NCI-H82 treated with DMSO at 0.1 percent for 48 hours (cell line): Measurements from ENCODE around the gene SPINT2.

Source experiments
- DNase-seq: peaks from one replicate; lab custom pipeline; 2025; ENCODE audit not compliant: unreplicated experiment; lab: John Stamatoyannopoulos, UW

Gene SPINT2

DNA sequence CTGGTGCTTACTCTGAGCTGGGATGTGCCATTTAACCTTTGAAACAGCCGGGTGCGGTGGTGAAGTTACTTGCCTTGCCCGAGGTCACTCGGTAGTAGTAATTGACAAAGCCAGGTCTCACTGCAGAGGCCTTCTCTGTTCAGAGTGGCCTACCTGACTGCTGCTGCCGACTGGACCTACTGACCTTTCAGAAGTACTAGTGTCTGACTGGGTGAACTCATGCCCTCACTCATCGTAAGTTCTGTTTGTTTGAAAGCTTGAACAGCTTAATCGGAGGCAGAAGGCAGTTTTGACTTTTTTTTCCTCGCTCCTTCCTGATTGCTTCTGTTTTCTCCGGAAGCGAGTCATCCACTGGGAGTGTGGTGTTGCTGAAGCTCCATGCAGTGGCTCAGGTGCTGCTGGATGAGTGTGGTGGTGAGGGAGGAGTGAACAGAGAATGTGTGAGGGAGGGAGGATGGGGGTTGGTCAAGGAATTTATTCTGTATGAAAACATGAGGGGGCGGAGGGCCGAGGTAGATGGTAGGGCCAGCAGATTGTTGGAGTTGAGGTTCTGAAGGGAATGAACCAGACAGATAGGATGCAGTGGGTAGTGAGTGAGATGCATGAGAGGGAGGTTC lies 2.7 kb downstream of the SPINT2 start:
- no peak for DNase-seq

DNA sequence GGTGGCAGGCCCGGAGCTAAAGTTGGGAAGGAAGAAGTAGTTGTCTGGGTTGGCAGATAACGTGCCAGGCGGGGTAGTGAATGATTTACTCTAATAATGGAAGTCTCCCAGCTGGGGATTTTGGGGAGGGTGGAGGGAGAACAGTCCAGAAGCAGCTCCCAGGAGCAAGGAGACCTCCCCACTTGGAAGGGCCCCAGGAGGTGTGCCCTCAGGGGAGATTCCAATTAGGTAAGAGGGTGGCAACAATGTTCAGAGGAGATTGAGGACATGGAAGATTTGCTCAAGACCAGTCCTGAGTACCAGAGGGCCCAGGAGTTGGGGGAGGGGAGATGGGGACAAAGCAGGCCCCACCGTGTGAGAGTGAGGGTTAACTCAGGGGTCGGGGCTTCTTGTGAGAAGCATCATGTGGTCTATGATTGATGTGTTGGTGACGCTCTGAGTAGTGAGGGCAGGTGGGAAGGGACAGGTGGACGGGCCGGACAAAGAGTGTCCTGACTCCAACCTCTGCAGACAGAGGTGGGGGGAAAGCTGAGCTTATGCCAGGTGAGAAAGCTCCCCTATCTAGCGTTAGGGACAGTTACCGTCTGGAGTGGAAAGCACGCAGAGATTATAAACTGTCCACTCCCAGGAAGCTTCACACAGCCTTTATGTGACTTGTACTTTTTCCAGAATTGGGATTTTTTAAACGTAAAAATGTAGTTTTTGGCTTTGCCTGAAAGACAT lies 3.5 kb downstream of the SPINT2 start:
- no peak for DNase-seq

DNA sequence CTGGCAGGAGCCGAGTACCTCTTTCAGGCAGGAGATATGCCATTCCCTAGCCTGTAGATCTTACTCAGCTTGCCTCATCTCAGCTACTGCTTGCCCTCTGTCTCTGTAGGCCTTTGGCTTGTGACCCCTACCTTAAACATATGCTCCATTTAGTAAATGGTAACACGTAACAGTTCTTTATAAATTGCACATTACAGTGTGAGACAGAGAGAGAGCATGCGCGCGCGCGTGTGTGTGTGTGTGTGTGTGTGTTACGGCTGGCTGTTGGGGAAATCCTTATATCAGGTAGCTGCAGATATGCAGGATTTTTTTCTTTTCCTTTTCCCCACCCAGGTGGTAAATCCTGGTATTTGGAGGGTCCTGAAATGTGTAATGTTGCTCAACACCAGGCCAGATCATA lies 4.2 kb downstream of the SPINT2 start:
- no peak for DNase-seq

DNA sequence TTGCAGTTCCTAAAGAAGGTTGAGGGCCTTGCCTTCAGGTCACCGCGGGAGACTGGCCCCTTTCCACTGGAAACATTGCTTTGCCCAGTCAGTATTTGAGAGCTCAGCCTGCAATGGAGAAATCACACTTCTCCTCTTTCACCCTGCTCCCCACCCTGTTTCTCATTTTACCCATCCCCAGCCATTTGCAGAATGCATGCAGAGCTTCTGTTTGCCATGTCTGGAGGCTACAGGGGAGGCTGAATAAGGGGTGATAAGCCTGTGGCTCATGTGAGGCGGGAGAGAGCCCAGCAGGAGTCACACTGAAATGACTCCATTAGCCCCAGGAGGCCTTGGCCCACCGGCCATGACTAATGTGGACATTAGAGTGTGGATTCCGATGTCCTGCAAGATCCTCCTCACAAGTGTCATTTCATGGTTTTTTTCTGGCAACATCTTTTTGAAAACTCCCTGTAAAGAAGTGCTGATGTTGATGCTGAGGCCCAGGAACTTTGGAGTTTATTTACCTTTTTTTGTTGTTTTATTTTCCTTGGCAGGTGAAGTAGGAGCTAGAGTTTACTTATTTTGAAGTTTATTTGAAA lies 6.3 kb downstream of the SPINT2 start:
- no peak for DNase-seq

DNA sequence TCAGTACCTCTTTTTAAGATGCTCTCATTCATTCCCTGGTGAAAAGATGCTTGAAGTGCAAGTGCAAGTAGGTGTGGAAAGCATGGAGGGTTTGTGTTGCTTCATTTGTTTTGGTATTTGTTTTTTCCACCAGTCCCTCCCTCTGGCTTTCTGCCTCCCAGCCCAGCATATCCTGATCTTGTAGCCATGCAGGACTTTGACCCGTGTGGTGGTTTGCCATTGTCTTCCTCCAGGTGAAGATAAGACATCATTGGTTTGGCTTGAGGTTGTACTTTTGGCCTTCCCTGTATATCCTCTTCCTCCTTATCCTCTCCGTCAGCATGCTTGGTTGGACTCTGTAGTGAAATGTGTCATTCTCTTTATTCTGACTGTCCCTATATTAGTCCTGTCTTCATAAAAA lies 9.1 kb downstream of the SPINT2 start:
- no peak for DNase-seq

DNA sequence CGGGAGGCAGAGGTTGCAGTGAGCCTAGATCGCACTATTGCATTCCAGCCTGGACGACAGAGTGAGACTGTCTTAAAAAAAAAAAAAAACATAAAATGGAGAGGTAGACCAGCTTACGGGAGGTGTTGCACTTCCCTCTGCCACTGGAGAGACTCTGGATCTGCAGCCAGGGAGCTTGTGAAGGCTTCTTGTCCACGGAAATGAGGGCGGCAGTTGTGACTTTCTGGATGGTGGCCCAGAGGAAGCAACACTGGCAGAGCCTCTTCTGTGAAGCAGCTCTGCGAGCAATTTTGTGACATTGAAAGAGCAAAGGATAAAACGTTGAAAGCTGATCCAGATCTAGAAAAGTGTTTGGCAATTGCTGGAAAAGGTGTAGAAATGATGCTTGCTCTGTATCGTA lies 10.4 kb downstream of the SPINT2 start:
- no peak for DNase-seq

DNA sequence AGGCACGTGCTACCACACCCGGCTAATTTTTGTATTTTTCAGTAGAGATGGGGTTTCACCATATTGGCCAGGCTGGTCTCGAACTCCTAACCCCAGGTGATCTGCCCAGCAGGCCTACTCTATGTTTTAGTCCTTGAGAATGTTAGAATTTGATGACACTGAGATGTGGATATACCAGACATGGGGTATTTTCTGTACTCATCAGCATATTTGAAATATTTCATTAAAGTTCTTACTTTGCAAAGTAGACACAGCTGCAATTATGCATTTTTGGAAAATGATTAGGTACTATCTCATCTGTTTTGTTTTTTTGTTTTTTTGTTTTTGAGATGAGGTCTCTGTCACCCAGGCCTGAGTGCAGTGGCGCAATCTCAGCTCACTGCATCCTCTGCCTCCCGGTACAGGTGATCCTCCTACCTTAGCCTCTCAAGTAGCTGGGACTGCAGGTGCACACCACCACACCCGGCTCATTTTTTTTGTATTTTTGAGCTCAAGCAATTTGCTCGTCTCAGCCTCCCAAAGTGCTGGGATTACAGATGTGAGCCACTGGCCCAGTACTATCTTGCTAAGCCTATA lies 12.7 kb downstream of the SPINT2 start:
- no peak for DNase-seq

DNA sequence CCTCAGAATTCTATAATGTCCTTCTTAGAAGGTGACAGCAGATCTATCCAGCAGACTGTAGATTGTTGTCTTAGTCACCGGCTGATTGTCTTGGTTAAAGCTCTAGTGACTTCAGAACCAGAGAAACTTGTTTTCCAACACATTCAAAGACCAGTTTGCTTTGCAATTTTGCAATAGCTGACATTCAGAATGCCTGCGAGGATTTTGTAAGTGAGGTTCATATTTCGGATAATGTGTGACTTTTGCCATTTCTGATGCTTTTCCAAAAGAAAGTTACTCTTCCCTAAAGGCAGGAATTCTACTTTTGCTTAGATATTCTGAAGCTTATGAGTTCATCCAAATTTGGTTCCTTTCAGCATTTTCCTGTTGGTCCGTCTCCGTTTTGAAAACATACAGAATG lies 13.2 kb downstream of the SPINT2 start:
- DNase-seq, result no peak

DNA sequence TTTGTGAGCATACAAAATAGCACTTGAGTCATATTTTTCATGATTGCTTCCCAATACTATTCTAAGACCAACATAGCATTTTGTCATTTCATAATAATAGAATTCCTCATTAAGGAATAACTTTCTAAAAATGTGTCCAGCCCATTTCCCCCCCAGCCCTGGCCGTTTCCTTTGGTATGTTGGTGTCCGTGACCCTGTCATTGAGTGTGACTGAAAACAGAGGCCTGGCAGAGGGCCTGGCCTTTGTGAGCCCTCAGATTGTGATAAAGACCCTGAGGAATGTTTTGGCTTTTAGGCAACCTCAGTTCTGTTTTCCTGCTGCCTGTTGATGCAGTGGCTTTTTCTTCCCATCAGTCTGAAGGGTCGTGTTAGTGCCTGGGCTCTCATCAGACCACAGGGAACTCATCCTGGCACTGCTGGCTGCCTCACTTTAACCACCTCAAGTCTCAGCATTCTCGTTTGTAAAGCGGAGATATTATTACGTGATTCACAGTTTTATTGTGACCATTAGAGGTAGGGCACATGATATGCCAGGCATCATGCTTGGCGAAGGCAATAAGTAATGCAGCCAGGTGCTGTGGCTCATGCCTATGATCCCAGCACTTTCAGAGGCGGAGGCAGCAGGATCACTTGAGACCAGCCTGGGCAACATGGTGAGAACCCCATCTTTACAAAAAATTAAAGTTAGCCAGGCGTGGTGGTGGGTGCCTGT lies 13.8 kb downstream of the SPINT2 start:
- DNase-seq, result no peak

DNA sequence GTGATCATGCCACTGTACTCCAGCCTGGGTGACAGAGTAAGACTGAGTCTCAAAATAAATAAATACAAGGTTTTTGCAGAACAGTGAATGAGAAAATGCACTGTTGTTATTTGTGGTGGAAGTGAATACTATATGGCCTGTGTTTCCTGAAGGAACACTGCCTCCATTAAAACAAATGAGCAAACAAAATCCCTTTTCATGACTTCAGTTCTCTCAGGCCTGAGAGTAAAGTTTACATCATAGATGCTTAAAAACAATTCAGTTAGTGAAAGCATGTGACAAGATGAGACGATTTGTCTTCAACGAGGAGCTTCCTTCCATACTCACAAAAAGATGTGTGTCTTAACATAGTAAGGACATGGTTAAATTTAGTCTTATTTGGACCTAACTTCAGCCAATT lies 14.4 kb downstream of the SPINT2 start:
- DNase-seq, result no peak

DNA sequence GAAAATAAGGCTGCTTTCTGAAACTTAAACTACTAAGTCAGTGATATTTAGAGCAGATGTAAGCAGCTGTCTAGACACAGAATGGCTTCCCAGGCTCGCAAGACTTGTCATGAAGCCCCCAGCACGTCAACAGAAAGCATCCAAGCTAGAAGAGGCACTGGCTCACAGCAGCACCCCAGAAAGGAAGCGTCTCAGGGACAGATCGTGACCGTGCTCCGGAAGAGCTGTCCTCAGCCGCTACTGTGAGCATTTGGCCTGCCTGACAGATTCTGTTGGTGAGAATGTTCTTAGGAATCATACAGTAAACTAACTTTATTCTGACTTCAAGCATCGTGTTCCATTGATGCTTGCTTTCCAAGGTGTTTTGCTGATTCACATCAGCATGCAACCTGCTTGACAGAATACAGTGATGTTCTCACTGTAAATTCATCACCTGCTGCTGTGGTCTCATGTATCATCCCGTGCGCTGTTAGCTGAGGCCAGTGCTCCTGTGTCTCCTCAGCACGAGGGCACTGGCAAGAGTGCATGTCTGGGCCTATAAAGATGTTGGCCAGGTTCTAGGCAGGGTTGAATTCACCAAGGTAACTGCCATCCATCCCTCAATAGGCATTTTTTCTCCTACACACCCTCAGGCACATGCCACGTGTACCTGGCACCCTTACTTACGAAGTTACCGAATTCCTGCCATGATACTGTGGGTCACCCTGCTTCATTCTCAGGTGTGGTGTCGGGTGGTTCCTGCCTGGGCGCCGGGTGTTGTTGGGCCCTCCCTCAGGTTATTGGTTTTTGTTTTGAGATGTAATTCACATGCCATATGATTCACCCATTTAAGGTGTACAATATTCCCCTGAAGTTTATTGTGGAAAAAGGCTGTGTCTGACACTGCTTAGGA lies 15.9 kb downstream of the SPINT2 start:
- no peak for DNase-seq

DNA sequence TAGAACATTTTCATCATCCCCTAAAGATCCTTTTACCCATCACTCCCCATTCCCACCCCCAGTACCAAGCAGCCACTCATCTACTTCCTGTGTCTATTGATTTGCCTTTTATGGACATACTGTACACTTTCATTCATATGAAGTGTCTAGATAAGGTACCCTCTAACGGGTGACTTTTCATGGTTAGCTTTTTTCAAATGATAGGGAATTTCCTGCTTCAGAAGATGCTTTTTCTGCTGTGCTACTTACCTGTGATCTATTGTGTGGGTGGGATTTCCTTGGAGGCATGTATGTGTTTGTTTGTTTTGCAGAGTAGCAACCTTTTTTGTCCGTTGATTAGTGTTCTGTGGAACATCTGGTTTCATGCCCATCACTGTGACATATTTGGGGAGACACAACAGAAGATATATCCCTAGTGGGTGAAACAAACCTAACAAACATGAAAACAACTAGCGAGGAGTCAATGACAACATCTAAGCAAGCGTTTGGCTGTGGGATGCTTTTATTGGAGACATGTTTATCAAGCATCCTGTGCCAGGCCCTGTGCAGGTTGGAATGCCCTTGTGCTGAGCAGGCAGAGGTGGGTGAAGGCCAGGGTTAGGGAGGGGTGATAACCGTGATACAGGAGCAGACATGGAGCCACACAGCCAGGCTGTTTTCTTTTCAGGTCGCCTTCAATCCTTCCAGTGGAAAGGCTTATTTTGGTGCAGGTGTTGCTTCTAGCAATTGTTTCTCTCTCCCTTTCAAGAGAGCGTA lies 17.6 kb downstream of the SPINT2 start:
- no peak for DNase-seq

DNA sequence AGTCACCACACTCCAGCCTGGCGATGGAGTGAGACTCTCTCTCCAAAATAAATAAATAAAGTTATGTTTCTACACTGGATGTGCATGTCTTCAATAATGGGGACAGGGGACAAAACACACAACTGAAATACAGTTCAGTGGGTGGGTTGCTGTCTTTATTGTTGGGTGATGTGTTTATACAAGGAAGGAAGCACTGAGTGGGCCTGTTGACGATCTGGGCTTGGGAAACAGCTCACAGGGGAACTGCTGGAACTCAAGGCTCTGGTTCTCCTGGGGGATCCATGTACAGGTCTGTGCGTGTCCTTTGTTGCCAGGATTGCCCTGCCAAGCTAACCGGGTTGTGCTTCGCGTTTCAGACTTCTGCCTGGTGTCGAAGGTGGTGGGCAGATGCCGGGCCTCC lies 18.9 kb downstream of the SPINT2 start:
- DNase-seq, result no peak

DNA sequence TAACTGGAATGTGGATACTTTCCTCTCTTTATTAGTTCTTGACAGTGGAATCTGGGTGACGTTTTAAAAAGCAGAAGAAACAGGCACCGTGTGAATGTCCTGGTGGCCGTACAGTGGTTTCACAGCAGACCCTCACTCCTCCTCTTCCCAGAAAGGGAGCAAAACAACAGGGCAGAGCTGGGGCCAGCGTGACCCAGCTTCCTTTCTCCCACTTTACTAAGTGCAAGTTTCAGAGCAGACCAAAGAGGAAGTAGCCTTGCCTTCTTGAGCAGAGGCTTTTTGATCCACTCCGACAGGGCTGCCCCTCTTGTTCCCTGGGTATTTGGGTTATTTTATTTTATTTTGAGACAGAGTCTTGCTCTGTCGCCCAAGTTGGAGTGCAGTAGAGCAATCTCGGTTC lies 20.0 kb downstream of the SPINT2 start:
- DNase-seq, result no peak

DNA sequence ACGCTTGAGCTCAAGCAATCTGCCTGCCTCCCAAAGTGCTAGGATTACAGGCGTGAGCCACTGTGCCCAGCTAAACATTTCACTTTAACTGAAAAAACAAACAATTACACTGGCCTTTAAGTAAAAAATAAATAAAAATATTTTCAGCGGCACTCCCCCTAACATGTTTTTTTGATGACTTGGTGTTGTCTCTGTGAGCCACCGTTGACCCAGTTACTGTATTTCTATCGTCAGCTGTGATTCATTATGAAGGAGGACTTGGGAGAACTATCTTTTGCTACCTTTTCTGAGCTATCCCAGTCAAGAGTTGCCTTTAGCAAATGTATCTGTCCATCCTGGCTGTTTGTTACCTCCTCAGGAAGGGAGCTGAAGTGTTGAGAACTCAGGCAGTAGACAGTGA lies 21.2 kb downstream of the SPINT2 start:
- DNase-seq, result no peak

DNA sequence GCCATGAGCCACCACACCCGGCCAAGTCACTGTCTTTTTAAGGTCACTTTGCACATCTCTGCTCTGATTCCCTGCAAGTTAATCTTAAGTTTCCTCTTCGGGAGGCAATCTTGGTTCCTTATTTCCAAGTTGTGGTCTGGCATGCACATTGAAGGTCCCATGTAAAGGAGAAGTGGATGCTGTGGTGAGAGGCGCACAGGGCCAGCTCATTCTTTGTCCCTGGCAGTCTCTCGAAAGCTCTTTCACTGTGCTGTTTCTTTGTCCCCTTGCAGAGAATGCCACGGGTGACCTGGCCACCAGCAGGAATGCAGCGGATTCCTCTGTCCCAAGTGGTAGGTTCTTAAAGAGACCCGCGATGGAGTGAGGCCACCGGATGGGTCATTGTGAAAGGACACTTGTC lies 23.2 kb downstream of the SPINT2 start:
- DNase-seq, result no peak

DNA sequence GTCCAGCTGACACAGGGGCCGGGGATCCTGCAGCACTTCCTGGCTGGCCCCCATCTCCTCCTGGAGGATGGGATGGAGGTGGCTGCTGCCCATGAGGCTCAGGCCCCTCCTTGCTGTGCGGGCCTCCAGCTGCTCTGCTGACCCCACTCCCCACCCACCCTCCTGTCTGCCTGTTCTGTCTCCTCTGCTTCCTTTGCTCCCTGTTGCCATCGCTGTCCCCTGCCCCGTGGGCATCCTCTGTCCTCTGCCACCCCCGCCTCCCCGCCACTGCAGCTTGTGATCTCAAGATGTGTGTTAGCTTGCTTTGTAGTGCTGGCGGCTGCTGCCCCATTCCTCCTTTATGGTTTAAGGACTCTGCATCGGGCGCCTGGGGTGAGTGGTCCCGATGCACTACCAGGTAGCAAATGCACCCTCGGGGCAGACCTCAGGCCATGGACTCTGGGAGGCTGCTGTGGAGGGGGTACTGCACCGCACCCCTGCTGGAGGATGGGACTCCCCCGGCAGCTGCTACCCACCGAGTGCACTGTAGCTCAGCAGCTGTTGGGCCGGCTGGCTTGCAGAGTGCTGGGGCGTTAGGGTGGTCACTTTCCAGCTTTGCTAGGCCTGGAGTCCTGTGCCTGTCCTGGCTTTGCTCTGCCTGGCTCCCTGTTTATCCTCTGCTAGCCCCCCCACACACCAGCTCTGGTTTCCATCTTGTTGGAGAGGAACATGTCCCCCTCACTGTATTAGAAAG lies 23.9 kb downstream of the SPINT2 start:
- DNase-seq, result no peak

DNA sequence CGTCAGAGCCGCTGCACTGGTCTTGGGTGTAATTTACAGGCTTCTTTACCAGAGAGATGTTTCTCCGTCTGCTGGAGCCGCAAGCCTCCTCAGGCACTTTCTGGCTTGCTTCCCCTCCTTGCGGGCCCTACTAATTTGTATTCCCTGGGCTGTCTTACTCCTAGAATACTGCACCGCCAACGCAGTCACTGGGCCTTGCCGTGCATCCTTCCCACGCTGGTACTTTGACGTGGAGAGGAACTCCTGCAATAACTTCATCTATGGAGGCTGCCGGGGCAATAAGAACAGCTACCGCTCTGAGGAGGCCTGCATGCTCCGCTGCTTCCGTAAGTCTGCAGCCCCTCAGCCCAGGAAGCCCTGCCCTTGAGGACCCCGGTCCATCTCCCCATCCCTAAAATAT lies 25.6 kb downstream of the SPINT2 start:
- DNase-seq, result no peak

DNA sequence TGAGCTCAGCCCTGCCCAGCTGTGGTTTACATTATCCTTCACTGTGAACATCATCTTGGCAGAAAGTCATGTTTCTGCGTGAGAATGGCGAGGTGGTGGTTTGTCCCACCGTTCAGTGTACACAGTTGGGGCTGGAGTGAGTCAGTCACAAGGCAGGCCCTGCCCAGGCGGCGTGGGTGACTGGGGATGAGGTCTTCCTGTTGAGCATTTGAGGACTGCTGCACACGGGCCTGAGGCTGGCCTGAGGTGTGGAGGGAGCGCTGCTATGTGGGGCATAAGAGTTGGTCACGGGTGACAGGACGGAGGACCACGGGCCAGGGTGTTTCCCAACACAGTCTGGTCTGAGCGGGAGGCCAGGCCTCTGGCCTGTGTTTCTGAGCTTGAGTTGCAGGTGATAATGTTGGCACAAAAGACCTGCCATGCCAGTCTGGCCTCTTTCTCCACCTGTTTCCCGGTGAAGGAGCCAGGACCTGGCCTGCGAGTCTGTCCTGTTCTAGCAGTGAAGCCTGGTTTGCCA lies 26.3 kb downstream of the SPINT2 start:
- no peak for DNase-seq
